ENCODE measurements around the gene ALG12. TPM values are rescaled to one million over a fixed set of nuclear protein-coding genes. Genes with fewer than 3 reads are reported as not detected.

Gene ALG12
- polyA plus RNA-seq, 1 of the 3 experiments (the other 2 are of a cell fraction) = 9.9 TPM

DNA sequence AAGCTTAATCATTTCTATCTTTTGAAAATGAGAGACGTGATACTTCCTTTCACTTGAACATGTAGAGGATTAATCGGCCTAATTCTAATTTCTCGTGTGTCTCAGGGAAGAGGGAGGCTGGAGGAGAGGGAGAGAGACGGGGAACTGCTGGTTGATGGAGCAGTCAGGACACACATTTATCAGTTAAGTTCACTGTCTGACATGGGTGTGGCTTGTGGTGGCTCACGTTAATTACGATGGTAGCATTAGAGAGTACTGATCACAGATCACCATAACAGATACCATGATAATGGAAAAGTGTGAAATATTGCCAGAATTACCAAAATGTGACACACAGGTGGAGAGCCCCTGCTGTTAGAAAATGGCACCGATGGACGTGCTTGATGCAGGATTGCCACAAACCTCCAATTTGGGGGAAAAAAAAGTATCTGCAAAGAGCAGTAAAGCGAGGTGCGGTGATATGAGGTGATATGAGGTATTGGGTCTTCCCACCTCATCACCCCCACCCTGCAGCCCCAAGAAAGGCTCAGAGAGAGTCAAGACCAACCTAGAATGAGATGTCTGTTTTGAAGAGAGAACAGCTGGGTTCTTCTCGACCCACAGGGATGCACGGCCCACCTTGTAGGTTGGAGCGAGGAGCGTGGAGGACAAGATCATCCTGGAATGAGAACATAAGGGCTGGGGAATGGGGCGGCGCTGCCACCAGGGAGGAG is 44.9 kb downstream of the ALG12 start:
- Histone ChIP-seq H3K4me3 (ENCODE audit: low read depth in 2 of 2, low read length in 1 of 2) (no peak overlapping the region), H3K9me2 (no peaks in the 10 kb centered on the region), H3K4me1 (ENCODE audit: control insufficient read depth in 1 of 2, insufficient read depth in 2 of 2, low read depth in 1 of 2, low read length in 1 of 2) (no peaks in the 10 kb centered on the region), H3K4me2 (no peak overlapping the region), H3K9ac (no peak overlapping the region), H2AFZ (ENCODE audit: low read depth) (no peak overlapping the region), H3K9me3 (no peaks in the 10 kb centered on the region), H3K79me2 (ENCODE audit: insufficient read depth) (peaks cover 100% of the 10 kb centered on the region), H3F3A (replicated peaks; ENCODE audit: insufficient read depth) (no peaks in the 10 kb centered on the region), H3K27ac (ENCODE audit: low read depth in 2 of 2, low read length in 1 of 2) (no peak overlapping the region), H4K20me1 (ENCODE audit: insufficient read depth) (peaks cover 56% of the 10 kb centered on the region), H3K27me3 (ENCODE audit: insufficient read depth) (no peaks in the 10 kb centered on the region), H3K36me3 (replicated peaks in 1 of 2; ENCODE audit: control insufficient read depth in 1 of 2, insufficient read depth in 2 of 2, low read length in 1 of 2) (peaks cover 0 to 23% of the 10 kb centered on the region in 2 experiments)
- WGBS (ENCODE audit: low lambda C conversion rate) = 97% methylated on average over 16 of the region's 16 CpGs
- DNase-seq = no peak
- ChIA-PET CTCF (no interaction called here), POLR2A (no interaction called here)
- TF ChIP-seq FOSL2 (IDR thresholded peaks at IDR 0.05; ENCODE audit: borderline replicate concordance, low read depth) (no peak), JUND (IDR thresholded peaks at IDR 0.05) (no peak), RFX5 (IDR thresholded peaks at IDR 0.05; ENCODE audit: low read length) (no peak), MEF2A (IDR thresholded peaks at IDR 0.05; ENCODE audit: borderline replicate concordance, low read depth) (no peak), EZH2phosphoT487 (IDR thresholded peaks at IDR 0.05; ENCODE audit: borderline replicate concordance, low read depth) (no peak), NRF1 (IDR thresholded peaks at IDR 0.05; ENCODE audit: low read depth, low read length) (no peak), EP300 (IDR thresholded peaks at IDR 0.05; ENCODE audit: borderline replicate concordance in 1 of 2, low read depth in 1 of 2, low read length in 1 of 2) (no peak), TCF12 (IDR thresholded peaks at IDR 0.05) (no peak), RAD21 (IDR thresholded peaks at IDR 0.05; ENCODE audit: low read length) (no peak), RCOR1 (IDR thresholded peaks at IDR 0.05; ENCODE audit: low read length) (no peak)

DNA sequence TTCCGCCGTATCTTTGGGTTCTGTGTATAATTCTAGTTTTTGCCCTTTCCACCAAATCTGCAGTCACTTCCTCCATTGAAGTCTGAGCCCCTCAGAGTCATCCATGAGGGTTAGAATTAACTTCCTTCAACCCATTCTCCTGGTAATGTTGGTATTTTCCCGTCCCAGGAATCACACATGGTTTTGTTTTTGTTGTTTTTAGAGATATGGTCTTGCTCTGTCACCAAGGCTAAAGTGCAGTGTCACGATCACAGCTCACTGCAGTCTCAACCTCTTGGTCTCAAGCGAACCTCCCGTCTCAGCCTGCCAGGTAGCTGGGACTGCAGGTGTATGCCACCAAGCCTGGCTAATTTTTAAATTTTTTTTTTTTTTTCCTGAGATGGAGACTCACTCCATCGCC is 45.9 kb downstream of the ALG12 start:
- CTCF ChIA-PET = no interaction called here
- no peak overlapping the region for H3K4me3 ChIP-seq (ENCODE audit: low read depth in 2 of 2, low read length in 1 of 2)
- H4K20me1 ChIP-seq (ENCODE audit: insufficient read depth) = peaks cover 56% of the 10 kb centered on the region

More for the DNA sequence above, 45.9 kb downstream of the ALG12 start:
- H2AFZ ChIP-seq (ENCODE audit: low read depth) = no peak overlapping the region
- peaks cover 0 to 23% of the 10 kb centered on the region in 2 experiments for H3K36me3 ChIP-seq (replicated peaks in 1 of 2; ENCODE audit: control insufficient read depth in 1 of 2, insufficient read depth in 2 of 2, low read length in 1 of 2)
- H3K9ac ChIP-seq = no peak overlapping the region
- POLR2A ChIA-PET = no interaction called here
- no peaks in the 10 kb centered on the region for H3K9me3 ChIP-seq
- 95% methylated on average over 7 of the region's 7 CpGs for WGBS (ENCODE audit: low lambda C conversion rate)
- H3F3A ChIP-seq (replicated peaks; ENCODE audit: insufficient read depth) = no peaks in the 10 kb centered on the region
- no peak overlapping the region for H3K4me2 ChIP-seq
- no peaks in the 10 kb centered on the region for H3K9me2 ChIP-seq
- TF ChIP-seq POLR2AphosphoS5 (IDR thresholded peaks at IDR 0.05; ENCODE audit: low read depth, low read length) = no peak
- no peak for TF ChIP-seq EP300 (IDR thresholded peaks at IDR 0.05; ENCODE audit: borderline replicate concordance in 1 of 2, low read depth in 1 of 2, low read length in 1 of 2)
- no peak for TF ChIP-seq CHD2 (IDR thresholded peaks at IDR 0.05; ENCODE audit: low read length, partially characterized antibody)
- TF ChIP-seq, protein P1, sequence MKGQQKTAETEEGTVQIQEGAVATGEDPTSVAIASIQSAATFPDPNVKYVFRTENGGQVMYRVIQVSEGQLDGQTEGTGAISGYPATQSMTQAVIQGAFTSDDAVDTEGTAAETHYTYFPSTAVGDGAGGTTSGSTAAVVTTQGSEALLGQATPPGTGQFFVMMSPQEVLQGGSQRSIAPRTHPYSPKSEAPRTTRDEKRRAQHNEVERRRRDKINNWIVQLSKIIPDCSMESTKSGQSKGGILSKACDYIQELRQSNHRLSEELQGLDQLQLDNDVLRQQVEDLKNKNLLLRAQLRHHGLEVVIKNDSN (IDR thresholded peaks at IDR 0.05; ENCODE audit: borderline replicate concordance, low read depth) = no peak
- TF ChIP-seq FOSL2 (IDR thresholded peaks at IDR 0.05; ENCODE audit: borderline replicate concordance, low read depth) = no peak
- TF ChIP-seq FOXJ3 (CRISPR knock-in tag; IDR thresholded peaks at IDR 0.05) = no peak
- TF ChIP-seq, protein P2, sequence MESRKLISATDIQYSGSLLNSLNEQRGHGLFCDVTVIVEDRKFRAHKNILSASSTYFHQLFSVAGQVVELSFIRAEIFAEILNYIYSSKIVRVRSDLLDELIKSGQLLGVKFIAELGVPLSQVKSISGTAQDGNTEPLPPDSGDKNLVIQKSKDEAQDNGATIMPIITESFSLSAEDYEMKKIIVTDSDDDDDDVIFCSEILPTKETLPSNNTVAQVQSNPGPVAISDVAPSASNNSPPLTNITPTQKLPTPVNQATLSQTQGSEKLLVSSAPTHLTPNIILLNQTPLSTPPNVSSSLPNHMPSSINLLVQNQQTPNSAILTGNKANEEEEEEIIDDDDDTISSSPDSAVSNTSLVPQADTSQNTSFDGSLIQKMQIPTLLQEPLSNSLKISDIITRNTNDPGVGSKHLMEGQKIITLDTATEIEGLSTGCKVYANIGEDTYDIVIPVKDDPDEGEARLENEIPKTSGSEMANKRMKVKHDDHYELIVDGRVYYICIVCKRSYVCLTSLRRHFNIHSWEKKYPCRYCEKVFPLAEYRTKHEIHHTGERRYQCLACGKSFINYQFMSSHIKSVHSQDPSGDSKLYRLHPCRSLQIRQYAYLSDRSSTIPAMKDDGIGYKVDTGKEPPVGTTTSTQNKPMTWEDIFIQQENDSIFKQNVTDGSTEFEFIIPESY (IDR thresholded peaks at IDR 0.05; ENCODE audit: borderline replicate concordance, low read depth) = no peak
- TF ChIP-seq, protein P3, sequence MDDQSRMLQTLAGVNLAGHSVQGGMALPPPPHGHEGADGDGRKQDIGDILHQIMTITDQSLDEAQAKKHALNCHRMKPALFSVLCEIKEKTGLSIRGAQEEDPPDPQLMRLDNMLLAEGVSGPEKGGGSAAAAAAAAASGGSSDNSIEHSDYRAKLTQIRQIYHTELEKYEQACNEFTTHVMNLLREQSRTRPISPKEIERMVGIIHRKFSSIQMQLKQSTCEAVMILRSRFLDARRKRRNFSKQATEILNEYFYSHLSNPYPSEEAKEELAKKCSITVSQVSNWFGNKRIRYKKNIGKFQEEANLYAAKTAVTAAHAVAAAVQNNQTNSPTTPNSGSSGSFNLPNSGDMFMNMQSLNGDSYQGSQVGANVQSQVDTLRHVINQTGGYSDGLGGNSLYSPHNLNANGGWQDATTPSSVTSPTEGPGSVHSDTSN (IDR thresholded peaks at IDR 0.05) = no peak
- no peak for TF ChIP-seq RAD21 (IDR thresholded peaks at IDR 0.05; ENCODE audit: low read length)
- TF ChIP-seq NRF1 (IDR thresholded peaks at IDR 0.05; ENCODE audit: low read depth, low read length) = no peak
- TF ChIP-seq RCOR1 (IDR thresholded peaks at IDR 0.05; ENCODE audit: low read length) = no peak
- peaks cover 100% of the 10 kb centered on the region for H3K79me2 ChIP-seq (ENCODE audit: insufficient read depth)
- H3K27me3 ChIP-seq (ENCODE audit: insufficient read depth) = no peaks in the 10 kb centered on the region
- no peaks in the 10 kb centered on the region for H3K4me1 ChIP-seq (ENCODE audit: control insufficient read depth in 1 of 2, insufficient read depth in 2 of 2, low read depth in 1 of 2, low read length in 1 of 2)
- no peak overlapping the region for H3K27ac ChIP-seq (ENCODE audit: low read depth in 2 of 2, low read length in 1 of 2)
- no peak for DNase-seq
